ENCODE data around the gene PHLDB3.

- TF ChIP-seq, protein P1, sequence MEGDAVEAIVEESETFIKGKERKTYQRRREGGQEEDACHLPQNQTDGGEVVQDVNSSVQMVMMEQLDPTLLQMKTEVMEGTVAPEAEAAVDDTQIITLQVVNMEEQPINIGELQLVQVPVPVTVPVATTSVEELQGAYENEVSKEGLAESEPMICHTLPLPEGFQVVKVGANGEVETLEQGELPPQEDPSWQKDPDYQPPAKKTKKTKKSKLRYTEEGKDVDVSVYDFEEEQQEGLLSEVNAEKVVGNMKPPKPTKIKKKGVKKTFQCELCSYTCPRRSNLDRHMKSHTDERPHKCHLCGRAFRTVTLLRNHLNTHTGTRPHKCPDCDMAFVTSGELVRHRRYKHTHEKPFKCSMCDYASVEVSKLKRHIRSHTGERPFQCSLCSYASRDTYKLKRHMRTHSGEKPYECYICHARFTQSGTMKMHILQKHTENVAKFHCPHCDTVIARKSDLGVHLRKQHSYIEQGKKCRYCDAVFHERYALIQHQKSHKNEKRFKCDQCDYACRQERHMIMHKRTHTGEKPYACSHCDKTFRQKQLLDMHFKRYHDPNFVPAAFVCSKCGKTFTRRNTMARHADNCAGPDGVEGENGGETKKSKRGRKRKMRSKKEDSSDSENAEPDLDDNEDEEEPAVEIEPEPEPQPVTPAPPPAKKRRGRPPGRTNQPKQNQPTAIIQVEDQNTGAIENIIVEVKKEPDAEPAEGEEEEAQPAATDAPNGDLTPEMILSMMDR (IDR thresholded peaks at IDR 0.05), result no peak
- TF ChIP-seq POLR2A (IDR thresholded peaks at IDR 0.05), result no peak
These were observed 54.0 kb downstream of the PHLDB3 start for GRCh38 chr19:43450545-43450997.

Data from breast epithelium (tissue), 3 donors.